Activated CD4-positive, alpha-beta T cell treated with anti-CD3 and anti-CD28 coated beads, Interleukin-2, amount 50 U/mL, for 48 hours (primary cell): ENCODE results near the gene FAM241A.

Experiments
- DNase-seq, 2 experiments: peaks; one replicate each; pipeline ENCODE4 v3.0.0-alpha.2; 2020

The FAM241A gene

DNA sequence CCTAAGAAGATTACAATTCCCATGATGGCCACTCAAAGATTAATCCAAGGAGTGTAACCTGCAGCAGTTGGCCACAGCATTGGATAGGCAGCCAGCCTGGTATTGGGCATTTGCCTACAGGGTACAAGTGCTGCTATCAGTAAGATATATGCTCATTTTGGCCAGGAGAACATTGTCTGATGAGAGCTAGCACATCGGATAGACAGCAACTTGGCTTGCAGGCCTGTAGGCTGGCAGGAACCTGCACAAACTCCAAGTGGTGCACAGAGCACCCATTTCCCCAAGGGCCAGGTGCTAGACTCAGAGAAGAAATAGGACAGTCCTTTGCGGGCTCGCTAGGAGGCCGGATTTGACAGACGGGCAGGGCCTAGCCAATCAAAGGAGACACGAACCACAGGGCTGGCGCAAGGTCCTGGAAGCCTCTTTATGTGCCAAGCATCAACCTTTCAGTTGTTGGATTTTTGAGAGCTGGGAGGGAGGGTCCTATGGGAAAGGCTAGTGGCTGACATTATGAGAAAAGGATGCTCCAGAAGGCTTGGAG lies 74.6 kb downstream of the FAM241A start:
- DNase-seq = no peak

DNA sequence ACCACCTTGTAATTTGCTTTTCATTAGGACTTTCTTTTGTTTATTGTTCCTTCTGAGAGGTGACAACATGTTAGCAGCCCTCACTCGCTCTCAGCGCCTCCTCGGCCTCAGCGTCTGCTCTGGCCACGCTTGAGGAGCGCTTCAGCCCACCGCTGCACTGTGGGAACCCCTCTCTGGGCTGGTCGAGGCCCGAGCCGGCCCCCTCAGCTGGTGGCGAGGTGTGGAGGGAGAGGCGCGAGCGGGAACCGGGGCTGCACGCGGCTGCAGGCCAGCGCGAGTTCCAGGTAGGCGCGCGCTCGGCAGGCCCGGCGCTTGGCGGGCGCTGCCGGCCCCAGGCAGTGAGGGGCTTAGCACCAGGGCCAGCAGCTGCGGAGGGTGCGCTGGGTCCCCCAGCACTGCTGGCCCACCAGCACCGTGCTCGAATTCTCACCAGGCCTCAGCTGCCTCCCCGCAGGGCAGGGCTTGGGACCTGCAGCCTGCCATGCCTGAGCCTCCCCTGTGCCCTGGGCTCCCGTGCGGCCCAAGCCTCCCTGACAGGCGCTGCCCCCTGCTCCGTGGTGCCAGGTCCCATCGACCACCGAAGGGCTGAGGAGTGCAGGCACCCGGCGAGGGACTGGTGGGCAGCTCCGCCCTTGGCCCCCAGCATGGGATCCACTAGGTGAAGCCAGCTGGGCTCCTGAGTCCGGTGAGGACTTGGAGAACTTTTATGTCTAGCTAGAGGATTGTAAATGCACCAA lies 77.1 kb downstream of the FAM241A start:
- no peak for DNase-seq

DNA sequence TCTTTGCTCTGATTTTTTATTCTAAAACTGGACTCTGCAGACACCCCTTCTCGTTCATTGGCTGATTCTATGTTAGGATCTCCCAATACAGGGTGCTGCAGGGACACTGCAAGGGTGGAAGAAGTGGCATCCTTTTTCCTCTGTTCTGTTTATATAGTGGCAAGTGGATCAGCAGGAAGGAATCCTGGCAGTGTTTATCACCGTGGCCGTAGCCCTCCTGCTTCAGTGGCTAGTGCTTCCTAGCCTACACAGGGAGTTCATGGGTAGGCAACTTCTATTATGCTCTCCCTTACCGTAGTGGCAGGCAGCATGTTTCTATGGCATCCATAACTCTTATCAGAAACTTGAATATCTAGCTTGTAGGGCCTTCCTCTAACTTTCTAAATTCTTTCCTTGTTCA lies 79.9 kb downstream of the FAM241A start:
- no peak for DNase-seq

DNA sequence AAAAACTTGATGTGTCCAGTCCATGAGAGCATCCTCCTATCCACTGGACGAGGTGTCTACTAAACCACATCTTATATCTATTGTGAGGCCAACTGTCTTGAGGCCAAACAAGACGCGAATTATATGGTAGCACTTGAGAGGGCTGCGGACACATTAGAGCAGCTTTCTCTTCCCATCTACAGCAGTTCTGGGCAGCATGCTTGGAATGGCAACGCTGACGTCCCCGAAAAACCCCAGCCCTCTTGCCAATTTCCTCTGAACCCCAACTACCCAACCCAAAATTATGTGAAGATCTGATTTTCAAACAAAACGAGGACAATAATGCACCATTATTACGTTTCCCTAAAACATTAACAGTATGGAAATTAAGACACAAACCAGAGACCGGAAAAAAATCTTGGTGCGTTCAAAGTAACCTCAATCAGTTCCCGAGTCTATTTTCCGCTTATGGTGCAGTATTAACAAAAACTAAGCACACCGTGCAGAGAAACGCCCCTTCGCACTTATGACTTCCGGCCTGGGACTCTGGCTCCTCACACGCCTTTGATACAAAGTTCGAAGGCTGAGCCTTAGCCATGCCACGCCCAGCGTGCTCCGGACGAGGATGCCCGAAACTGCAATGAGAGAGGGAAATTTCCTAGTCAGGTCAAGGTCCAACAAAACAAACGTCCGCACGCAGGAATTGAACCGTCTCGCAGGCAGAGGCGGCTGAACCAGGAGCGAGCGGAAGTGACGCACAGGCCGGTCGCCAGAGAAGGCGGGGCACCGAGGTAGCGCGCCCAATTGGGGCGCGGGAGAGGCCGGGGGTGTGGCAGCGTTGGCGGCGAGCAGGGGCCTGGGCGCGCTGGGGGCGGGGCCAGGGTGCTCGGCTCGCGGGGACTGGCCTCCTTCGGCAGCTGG lies 85.9 kb downstream of the FAM241A start:
- peak; percentile 98 for DNase-seq

DNA sequence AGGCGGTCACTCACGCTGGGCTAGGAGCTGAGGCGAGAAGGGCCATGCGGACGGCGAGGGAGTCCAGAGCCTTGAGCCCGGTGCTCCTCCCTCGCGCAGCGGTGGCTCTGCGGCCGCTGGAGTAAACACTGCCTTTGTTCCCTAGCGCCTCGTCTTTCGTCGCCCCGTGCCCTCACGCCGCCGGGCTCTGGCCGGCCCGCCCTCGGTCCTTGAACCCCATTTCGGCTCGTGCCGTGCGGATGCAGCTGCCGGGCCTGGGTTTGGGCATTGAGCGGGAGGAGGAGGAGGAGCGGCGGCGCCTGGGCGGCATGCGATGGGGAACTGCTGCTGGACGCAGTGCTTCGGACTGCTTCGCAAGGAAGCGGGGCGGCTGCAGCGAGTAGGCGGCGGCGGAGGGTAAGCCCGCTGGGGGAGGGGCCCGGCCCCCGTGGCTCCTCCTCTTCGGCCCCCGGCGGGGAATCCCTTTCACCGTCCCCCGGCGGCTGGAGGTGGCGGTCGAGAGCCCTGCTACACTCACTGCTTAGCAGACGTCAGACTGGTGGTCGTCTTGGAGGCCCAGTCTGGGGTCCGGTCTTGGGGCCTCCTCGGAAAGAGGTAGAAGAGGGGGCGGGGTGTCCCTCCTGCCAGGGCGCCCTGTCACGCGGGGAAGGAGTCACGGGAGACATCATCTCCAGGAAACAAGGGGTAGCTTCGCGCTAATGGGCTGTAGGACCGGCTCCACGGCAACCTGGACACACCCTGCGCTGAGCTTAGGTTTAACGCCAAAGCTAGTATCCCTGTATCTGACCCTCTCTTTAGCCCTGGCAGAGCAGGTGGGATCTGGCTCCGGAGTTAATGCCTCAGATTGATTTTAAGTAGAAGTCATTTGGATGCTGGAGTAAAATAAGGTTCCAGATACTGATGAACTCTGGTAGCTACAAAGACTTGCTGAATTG lies 86.8 kb downstream of the FAM241A start, which contains the start of gene AP1AR:
Gene AP1AR (plus strand): TSS at position 9 of the 935 bp plus-strand sequence. CDS start 305 bp downstream, at position 314.
- peak; percentile 81 to 84 for DNase-seq

DNA sequence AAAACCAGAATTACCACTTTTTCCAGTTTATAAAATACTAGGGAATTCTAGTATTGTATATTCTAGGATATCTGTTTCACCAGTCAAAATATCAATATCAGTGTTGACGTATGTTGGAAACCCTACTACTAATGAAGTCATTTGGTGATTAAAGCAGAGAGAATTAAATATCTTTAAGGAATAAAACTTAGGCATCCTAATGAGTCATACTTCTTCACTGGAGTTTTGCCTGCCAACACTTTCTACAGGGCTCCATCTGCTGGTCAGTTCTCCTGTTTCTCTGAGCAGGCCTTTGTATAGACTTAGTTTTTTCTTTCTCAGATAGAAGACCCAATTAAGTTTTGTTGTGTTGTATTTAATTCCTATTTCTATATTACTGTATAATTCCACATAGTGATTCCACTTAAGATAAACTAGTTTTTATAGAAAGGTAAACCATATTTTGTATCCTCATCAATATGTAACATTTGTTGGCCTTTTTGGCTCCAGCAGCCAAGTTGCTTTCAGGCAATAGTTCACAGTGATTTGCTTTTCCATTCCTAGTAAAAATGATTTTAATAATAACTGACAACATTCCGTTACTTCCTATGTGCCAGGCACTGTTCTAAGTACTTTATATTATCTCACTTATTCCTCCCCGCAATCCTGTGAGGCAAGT lies 89.8 kb downstream of the FAM241A start:
- DNase-seq = peak; percentile 43 to 57

DNA sequence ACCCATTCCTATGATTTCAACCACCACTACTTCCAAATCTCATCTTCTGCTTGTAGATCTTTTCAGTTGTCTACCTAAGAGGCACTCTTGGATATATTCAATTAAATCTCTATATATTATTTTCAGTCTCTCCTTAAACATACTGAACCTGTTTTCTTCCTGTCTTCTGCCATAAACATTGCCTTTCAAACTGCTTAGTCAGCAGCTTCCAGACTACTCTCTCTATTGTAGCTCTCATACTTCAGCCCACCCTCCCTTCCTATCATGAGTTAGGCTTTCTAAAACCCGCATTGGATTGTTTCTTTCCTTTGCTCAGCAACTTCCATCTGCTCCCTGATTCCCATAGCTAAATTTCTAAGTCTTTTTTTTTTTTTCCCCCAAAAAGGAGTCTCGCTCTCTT lies 90.8 kb downstream of the FAM241A start:
- no peak for DNase-seq

DNA sequence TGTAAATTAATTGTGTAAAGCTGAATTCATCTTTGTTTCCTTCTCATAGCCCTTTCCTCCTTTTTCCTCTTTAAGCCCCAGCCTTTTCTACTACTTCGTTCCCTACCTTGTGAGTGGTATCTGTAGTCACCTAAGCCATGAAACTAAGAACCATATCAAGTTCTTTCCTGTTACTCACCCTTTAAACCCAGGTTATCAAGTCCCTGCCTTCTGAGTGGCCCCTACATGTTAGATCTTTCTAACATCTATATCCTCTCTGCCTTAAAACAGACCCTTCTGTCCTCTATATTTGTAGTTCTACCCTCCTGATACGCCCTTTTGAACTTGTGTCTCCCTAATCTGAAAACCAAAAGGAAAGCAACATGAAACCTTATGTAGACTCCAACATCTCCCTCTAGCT lies 93.6 kb downstream of the FAM241A start:
- DNase-seq = no peak
